HUES48 (cell line): ENCODE measurements around the gene ZMPSTE24.

Source experiments
- H3K27ac ChIP-seq: one replicate; pipeline ENCODE4 v1.7.0; 2013; ENCODE audit warnings: low read depth, low read length, inconsistent platforms
- H3K27me3 ChIP-seq: 2 replicates; pipeline ENCODE4 v1.6.1; 2013; ENCODE audit warnings: mild to moderate bottlenecking, low read length; ENCODE audit not compliant: control insufficient read depth, insufficient read depth
- H3K36me3 ChIP-seq: 2 replicates; pipeline ENCODE4 v1.6.1; 2013; ENCODE audit warnings: low read length; ENCODE audit not compliant: control insufficient read depth, insufficient read depth
- H3K4me1 ChIP-seq: 2 replicates; pipeline ENCODE4 v1.6.1; 2013; ENCODE audit warnings: mild to moderate bottlenecking, low read length; ENCODE audit not compliant: control insufficient read depth, insufficient read depth
- H3K4me3 ChIP-seq: 2 replicates; pipeline ENCODE4 v1.5.1; 2013; ENCODE audit warnings: mild to moderate bottlenecking, low read depth, low read length
- H3K9ac ChIP-seq: 2 replicates; pipeline ENCODE4 v1.6.1; 2013; ENCODE audit warnings: mild to moderate bottlenecking, low read depth, low read length, moderate library complexity
- H3K9me3 ChIP-seq: 2 replicates; pipeline ENCODE4 v1.6.1; 2013; ENCODE audit warnings: low read length; ENCODE audit not compliant: control insufficient read depth, insufficient read depth

The ZMPSTE24 gene

GRCh38 chr1:40258445-40258769 lies 371 bp downstream of the ZMPSTE24 start:
- H3K27ac ChIP-seq: peak overlapping the region; percentile 89
- H3K4me3 ChIP-seq: peak overlapping the region; percentile 97
- no peaks in the 10 kb centered on the region for H3K27me3 ChIP-seq
- peaks cover 41% of the 10 kb centered on the region for H3K36me3 ChIP-seq
- no peaks in the 10 kb centered on the region for H3K9me3 ChIP-seq
- peak overlapping the region; percentile 90 for H3K9ac ChIP-seq
- H3K4me1 ChIP-seq: peaks cover 8% of the 10 kb centered on the region; the same call in 1 of the 2 replicates

GRCh38 chr1:40264354-40264781 lies 6.3 kb downstream of the ZMPSTE24 start:
- no peak overlapping the region for H3K27ac ChIP-seq
- H3K36me3 ChIP-seq: peaks cover 86% of the 10 kb centered on the region
- H3K27me3 ChIP-seq: no peaks in the 10 kb centered on the region
- H3K4me1 ChIP-seq: no peaks in the 10 kb centered on the region
- no peak overlapping the region for H3K4me3 ChIP-seq
- H3K9ac ChIP-seq: no peak overlapping the region
- H3K9me3 ChIP-seq: no peaks in the 10 kb centered on the region

GRCh38 chr1:40265298-40265697 lies 7.3 kb downstream of the ZMPSTE24 start:
- Histone ChIP-seq H3K27ac (no peak overlapping the region), H3K27me3 (no peaks in the 10 kb centered on the region), H3K4me3 (no peak overlapping the region), H3K4me1 (no peaks in the 10 kb centered on the region), H3K36me3 (peaks cover 87% of the 10 kb centered on the region), H3K9ac (no peak overlapping the region), H3K9me3 (no peaks in the 10 kb centered on the region)

DNA sequence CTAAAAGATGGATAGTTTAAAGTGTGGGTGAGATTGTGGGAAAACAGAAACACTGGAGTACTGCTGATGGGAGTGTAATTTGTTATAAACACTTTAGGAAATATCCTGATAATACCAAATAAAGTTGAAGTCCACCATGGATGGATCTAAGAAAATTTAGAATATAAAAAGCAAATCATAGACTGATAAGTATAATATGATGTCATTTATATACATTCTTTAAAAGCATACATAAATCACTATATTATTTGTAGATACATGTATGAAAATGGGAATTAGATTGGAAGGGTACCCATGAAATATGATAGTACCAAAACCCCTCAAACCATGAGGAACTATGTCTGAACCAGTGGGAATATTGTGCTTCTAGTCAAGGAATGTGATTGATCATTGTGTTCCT lies 7.9 kb downstream of the ZMPSTE24 start:
- no peaks in the 10 kb centered on the region for H3K9me3 ChIP-seq
- no peaks in the 10 kb centered on the region for H3K4me1 ChIP-seq
- H3K36me3 ChIP-seq: peaks cover 87% of the 10 kb centered on the region
- H3K27me3 ChIP-seq: no peaks in the 10 kb centered on the region
- no peak overlapping the region for H3K9ac ChIP-seq
- H3K4me3 ChIP-seq: no peak overlapping the region
- no peak overlapping the region for H3K27ac ChIP-seq

DNA sequence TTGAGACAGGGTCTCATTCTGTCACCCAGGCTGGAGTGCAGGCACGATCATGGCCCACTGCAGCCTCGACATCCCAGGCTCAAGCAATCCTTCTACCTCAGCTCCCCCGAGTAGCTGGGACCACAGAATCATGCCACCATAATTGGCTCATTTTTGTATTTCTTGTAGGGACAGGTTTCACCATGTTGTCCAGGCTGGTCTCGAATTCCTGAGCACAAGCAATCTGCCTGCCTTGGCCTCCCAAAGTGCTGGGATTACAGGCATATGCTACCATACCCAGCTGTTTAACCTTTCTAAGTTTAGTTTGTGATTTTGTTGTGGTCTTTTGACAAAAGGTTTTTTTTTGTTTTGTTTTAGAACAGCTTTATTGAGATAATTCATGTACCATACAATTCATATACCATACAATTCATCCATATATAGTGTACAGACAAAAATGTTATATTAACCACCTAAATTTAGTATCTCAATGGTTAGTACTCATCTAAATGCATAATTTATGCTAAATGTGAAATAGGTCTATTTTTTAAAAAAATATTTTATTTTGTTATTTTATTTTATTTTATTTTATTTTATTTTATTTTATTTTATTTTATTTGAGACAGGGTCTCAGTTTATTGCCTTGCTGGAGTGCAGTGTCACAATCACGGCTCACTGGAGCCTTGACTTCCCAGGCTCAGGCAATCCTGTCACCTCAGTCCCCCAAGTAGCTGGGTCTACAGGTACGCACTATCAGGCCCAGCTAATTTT lies 8.9 kb downstream of the ZMPSTE24 start:
- peaks cover 87% of the 10 kb centered on the region for H3K36me3 ChIP-seq
- H3K4me1 ChIP-seq: no peaks in the 10 kb centered on the region
- no peak overlapping the region for H3K27ac ChIP-seq
- H3K9ac ChIP-seq: no peak overlapping the region
- no peaks in the 10 kb centered on the region for H3K27me3 ChIP-seq
- no peak overlapping the region for H3K4me3 ChIP-seq
- no peaks in the 10 kb centered on the region for H3K9me3 ChIP-seq

- Histone ChIP-seq H3K9me3 (no peaks in the 10 kb centered on the region), H3K4me1 (no peaks in the 10 kb centered on the region), H3K36me3 (peaks cover 87% of the 10 kb centered on the region), H3K27ac (no peak overlapping the region), H3K4me3 (no peak overlapping the region), H3K27me3 (no peaks in the 10 kb centered on the region), H3K9ac (no peak overlapping the region)
These were observed 9.7 kb downstream of the ZMPSTE24 start for GRCh38 chr1:40267767-40268187.

- Histone ChIP-seq H3K36me3 (peaks cover 86% of the 10 kb centered on the region), H3K27ac (no peak overlapping the region), H3K27me3 (no peaks in the 10 kb centered on the region), H3K4me1 (no peaks in the 10 kb centered on the region), H3K9me3 (no peaks in the 10 kb centered on the region), H3K4me3 (no peak overlapping the region), H3K9ac (no peak overlapping the region)
These were observed 10.2 kb downstream of the ZMPSTE24 start for GRCh38 chr1:40268211-40268610.

DNA sequence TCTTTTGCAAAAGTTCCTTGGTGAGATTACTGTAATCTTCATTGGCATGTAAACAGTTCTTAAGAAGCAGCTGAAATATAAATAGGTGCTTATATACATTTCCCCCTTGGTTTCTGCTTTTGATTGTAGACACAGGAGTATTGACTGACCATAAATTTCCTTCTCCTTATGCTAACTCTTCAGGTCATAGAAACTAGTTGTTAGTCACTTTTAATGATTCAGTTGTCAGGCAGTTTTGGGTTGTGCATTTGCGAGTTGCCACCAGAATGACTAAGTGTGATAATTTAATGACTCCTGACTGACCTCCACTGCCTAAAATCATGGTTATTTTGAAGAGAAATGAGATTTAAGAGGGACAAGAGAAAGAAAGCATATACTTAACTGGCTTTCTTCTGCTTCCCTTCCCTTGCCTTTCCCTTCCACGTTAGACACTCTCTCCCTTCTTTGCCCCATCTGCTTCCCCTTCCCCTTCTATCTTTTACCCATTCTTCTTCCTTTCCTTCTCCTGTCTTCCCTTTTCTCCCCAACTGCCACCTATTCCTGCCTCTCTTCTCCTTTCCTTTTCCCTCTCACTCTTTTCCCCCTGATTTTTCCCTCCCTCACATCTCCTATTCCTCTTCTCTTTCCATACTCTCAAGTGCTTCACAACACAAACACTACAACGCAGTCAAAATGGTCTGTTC lies 12.3 kb downstream of the ZMPSTE24 start:
- Histone ChIP-seq H3K27me3 (no peaks in the 10 kb centered on the region), H3K4me3 (no peak overlapping the region), H3K36me3 (peaks cover 85% of the 10 kb centered on the region), H3K9me3 (no peaks in the 10 kb centered on the region), H3K9ac (no peak overlapping the region), H3K27ac (no peak overlapping the region), H3K4me1 (no peaks in the 10 kb centered on the region)

- no peaks in the 10 kb centered on the region for H3K4me1 ChIP-seq
- H3K4me3 ChIP-seq: no peak overlapping the region
- no peaks in the 10 kb centered on the region for H3K27me3 ChIP-seq
- no peaks in the 10 kb centered on the region for H3K9me3 ChIP-seq
- H3K9ac ChIP-seq: no peak overlapping the region
- H3K27ac ChIP-seq: no peak overlapping the region
- H3K36me3 ChIP-seq: peaks cover 75% of the 10 kb centered on the region
These were observed 14.7 kb downstream of the ZMPSTE24 start for GRCh38 chr1:40272653-40273213.

- no peak overlapping the region for H3K9ac ChIP-seq
- peaks cover 66% of the 10 kb centered on the region for H3K36me3 ChIP-seq
- H3K9me3 ChIP-seq: no peaks in the 10 kb centered on the region
- H3K27ac ChIP-seq: no peak overlapping the region
- no peaks in the 10 kb centered on the region for H3K4me1 ChIP-seq
- no peaks in the 10 kb centered on the region for H3K27me3 ChIP-seq
- H3K4me3 ChIP-seq: no peak overlapping the region
These were observed 15.6 kb downstream of the ZMPSTE24 start for GRCh38 chr1:40273547-40274166.

DNA sequence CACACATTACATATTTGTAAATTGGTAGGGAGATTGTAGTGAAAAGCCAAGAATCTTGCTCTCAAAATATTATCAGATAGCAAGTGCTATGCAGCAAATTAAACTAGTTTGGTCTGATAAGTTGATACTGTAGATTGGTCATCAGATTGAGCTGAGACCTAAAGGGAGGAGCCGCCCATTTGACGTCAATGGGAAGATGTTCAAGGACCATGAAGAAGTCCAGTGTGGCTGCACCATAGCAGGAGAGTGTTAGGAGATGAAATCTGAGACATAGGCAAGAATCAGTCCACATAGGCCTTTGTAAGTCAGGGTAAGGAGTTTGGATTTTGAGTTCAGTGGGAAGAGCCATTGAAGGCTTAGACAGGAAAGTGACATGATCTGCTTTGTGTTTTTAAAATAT lies 16.3 kb downstream of the ZMPSTE24 start:
- Histone ChIP-seq H3K4me3 (no peak overlapping the region), H3K9me3 (no peaks in the 10 kb centered on the region), H3K9ac (no peak overlapping the region), H3K36me3 (peaks cover 62% of the 10 kb centered on the region), H3K27ac (no peak overlapping the region), H3K4me1 (no peaks in the 10 kb centered on the region), H3K27me3 (no peaks in the 10 kb centered on the region)
